Sciatic nerve (tissue), 2 donors: Measurements from ENCODE around the gene AOAH. TPM values are rescaled to one million over a fixed set of nuclear protein-coding genes. Genes with fewer than 3 reads are reported as not detected.
A peak's percentile ranks its signal among the peaks of the same experiment; 100 is the strongest.
"Not testable (repeated sequence)": the region's sequence is repeated elsewhere in the genome, so short reads cannot be mapped to it uniquely, and the experiment has no call there.

Experiments used
- ATAC-seq: fragments of 200-7000 bp; cut with Tn5 transposase; one replicate; pipeline ENCODE4 v1.9.1; 2020; ENCODE audit warnings: mild to moderate bottlenecking, moderate library complexity
- DNase-seq: peaks from one replicate; pipeline ENCODE4 v3.0.0-alpha.2; 2020; ENCODE audit warnings: low spot score
- intact Hi-C: fragments of 100-400 bp; cut with DNase I; formaldehyde crosslinking; loops from one replicate; pipeline ENCODE4 v1.14.2; 2022
- total RNA-seq: library from RNA; stranded (reverse); fragmentation: NEBNext Ultra II Directional; extraction: Animal tissue kit (Norgen Biotek cat#: 25700); gene quantifications from one replicate; pipeline ENCODE4 v1.2.1, GENCODE V29; 2021
- donor health status: DM: no; HTN: no; CAD: no.
- donor health status: DM: no; HTN: no; CAD: no.

AOAH gene
- total RNA-seq, 1 donor from 2014 or later: 20.6 TPM

DNA sequence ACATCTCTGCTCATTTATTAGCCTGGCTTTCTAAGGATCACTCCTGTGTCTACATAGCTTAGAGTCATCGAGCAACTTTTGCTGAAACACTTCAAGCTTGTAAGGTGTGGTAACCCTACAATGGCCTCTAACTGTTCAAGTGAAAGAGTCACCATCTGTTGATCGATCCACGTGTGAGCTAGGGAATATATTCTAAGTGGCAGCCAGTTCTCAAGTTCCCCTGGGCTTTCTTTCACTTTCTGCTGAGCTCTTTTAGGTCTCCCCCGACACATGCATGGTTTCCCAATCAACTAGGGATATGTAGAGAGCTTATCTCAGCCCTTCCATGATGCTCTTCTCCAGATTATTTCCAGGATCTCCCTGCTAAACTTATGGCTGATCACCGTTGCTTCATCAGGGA, 15.5 kb downstream of the AOAH start:
- intact Hi-C loops: no loop called here
- ATAC-seq: no peak
- DNase-seq: no peak

DNA sequence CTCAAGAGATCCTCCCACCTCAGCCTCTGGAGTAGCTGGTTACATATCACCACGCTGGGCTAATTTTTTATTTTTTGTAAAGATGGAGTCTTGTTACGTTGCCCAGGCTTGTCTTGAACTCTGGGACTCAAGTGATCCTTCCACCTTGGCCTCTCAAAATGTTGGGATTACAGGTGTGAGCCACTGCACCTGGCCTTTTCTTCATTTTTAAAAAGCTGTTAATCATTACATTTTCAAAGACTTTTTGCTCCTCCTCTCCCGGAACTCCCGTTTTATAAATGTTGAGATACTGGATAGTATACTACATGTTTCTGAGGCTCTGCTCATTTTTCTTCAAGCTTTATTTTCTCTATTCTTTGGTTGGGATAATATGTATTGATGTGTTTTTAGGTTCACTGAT, 16.4 kb downstream of the AOAH start:
- ATAC-seq (no peak), DNase-seq (no peak)
- intact Hi-C loops: no loop called here

DNA sequence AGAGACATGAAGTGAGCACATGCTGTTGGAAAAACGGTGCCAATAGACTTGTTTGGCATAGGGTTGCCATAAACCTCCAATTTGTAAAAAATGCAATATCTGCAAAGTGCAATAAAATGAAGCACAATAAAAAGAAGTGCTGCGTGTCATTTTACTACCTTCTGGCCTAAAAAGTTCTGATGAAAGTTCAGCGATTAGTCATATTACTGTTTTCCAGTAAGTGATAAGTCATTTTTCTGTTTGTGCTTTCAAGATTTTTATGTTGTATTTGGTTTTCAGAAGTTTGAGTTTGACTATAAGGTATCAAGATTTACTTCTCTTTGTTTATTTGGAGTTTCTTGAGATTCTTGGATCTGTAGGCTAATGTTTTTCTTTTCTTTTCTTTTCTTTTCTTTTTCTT, 16.8 kb downstream of the AOAH start:
- ATAC-seq: no peak
- intact Hi-C loops: no loop called here
- no peak for DNase-seq

DNA sequence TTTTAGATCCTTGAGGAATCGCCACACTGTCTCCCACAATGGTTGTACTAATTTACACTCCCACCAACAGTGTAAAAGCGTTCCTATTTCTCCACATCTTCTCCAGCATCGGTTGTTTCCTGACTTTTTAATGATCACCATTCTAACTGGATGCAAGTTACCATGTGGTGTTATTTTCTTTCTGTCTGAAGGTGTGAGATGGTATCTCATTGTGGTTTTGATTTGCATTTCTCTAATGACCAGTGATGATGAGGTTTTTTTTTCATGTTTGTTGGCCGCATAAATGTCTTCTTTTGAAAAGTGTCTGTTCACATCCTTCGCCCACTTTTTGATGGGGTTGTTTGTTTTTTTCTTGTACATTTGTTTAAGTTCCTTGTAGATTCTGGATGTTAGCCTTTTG, 20.4 kb downstream of the AOAH start:
- ATAC-seq, DNase-seq, intact Hi-C loops: not testable (repeated sequence)

DNA sequence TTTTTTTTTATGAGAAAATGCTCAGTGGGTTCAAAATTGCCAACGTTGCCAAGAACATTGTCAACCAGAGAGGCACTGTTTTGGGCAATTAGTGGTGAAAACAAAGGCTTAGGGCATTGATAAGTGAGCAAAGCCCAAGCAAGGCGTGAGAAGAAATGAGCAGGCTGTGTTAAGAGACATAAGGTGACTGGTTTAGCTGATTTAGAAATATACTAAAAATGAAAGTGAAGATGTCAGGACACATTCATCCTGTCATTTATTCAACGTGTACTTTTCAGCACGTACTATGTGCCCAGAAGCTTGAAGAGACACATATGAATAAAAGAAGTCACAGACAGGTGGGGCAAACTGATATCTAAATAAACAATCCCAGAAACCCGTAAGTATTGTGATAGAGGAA, 31.8 kb downstream of the AOAH start:
- intact Hi-C loops: no loop called here
- no peak for DNase-seq
- ATAC-seq: no peak

DNA sequence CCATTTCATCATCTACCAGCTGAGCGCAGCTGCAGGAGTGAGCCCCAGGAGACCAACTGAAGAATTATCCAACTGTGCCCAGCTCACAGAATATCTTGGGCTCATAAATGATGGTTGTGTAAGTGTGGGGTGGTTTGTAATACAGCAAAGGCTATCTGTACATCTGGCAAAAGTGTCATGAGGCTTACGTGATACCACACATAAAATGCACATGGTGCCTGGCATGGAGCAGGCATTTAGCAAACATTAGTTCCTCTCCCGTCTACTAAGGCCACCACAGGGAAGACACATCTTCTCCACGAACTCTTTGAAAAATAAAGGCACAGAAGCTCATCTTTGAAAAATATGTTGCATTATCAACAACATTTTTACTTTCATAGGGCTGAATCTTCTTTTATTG, 32.3 kb downstream of the AOAH start:
- DNase-seq (no peak), ATAC-seq (no peak)
- intact Hi-C loops: no loop called here

DNA sequence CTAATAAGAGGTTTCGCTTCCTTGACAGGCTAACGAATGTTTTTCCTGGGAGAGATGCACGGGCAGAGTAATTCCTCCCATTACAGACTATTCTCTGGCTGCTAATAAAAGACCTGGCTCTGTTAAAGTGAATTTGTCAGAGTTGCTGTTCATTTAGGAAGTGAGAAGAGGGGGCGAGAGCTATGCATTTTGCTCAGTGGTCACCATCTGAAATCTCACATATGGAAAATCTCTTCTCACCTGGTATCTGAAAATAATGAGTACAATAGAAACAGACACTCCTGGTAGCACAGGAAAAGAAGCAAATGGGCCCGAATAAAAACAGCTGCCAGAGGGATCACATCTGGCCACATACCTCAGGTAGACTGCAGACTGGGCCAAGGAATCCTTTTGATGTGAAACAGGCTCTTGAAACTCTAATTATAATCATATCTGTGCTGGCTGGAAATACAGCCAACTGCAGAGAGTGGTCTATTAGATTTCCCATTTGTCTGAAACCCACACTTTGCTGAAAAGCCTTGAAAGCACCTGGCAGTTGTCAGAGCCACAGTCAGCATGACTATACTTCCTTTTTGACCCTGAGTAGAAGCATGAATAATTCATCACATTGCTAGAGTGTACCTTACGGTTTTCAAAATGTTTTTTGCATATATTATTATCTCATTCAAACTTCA, 33.6 kb downstream of the AOAH start:
- intact Hi-C loops: no loop called here
- ATAC-seq (no peak), DNase-seq (no peak)

DNA sequence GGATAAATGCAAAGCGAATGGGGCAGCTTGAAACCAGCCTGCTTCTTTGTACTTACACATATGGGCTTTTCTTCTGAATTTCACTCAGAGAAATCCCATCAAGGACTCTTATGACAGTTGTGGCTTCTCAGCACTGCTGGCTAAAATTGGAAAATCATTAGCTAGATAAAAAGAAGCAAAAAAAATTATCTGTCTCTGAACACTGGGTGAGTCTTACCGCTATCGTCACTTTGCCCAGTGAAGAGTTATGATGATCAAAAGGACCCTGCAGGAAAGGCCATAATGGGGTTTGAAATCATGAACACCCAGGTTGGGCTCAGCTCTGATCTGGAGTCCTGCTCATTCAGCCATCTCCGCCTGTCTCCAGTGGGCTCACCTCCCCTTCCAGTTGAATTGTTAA, 34.3 kb downstream of the AOAH start:
- DNase-seq: no peak
- ATAC-seq: no peak
- intact Hi-C loops: no loop called here

DNA sequence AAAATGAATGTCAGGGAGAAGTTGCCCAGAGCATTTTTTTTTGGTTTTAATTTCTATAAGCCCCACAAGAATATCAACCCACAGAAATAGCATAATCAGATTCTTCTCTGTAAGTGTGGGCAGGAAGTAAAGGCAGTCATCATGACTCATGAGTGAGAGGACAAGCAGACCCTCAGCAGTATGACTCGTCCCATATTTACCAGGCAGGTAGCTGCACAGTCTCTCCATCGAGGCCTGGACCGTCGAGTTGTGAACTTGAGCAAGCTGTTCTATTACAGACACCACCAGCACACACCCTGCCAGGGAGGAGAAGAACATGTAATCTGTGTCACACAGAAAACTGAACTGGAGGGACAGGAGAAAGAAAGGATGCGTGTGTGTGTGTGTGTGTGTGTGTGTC, 37.8 kb downstream of the AOAH start:
- DNase-seq (no peak), ATAC-seq (no peak)
- intact Hi-C loops: no loop called here

DNA sequence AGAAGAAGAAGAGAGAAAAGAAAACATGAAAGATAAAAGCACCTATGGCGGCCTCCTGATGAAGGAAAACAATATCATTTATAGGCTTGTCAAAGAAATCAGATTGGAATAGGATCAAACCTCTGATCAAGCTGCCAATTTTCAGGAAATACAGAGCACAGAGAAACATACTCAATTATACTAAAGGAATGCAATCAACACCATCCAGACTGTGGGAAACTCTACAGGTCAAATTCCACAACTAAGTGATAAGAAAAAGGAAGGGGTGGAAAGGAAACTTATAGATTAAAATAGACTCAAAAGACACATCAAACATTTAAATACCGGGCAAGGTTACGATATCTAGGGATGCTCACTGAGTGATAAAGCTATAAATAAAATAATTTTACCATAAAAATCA, 39.3 kb downstream of the AOAH start:
- ATAC-seq: no peak
- intact Hi-C loops: no loop called here
- DNase-seq: no peak

DNA sequence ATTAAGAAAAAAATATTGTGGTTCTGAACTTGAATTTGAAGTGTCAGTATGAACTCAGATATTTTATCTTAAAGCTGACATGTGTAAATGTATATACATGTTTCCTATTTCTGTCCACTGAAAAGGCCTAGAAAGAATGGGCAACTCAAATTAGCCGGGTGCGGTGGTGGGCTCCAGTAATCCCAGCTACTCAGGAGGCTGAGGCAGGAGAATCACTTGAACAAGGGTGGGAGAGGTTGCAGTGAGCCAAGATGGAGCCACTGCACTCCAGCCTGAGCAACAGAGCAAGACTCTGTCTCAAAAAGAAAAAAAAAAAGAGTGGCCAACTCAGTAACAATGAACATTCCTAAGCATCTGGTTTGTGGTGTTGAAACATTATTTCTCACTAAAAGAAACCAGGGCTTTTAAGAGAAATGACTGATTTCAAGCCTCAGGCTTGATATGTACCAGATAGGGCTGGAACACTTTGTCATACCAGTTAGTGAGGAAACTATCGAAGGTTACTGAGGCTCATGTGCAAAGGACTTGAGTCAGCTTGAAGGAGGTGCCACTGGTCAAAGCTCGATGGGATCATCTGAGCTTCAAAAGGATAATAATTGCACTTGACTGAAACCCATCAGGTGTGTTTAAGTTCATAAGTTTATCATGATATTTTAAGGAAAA, 40.5 kb downstream of the AOAH start:
- intact Hi-C loops: no loop called here
- ATAC-seq (no peak), DNase-seq (no peak)

DNA sequence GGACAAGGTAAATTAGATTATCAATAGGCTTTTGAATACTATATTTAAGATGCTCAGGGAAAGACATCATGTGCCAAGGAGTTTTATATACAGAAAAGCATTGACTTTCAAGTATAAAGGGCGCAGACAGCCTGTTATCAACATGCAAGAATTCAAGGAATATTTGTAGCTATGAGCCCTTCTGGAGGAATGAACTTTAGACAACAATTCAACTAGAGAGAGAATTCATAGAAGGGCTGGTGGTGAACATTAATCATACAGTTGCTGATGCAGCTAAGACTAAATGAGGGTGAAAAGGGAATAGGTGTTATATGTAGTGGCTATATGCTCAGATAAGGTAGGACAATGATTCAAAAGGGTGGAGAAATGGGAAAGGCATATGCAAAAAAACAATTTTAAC, 41.2 kb downstream of the AOAH start:
- intact Hi-C loops: no loop called here
- no peak for DNase-seq
- ATAC-seq: no peak

DNA sequence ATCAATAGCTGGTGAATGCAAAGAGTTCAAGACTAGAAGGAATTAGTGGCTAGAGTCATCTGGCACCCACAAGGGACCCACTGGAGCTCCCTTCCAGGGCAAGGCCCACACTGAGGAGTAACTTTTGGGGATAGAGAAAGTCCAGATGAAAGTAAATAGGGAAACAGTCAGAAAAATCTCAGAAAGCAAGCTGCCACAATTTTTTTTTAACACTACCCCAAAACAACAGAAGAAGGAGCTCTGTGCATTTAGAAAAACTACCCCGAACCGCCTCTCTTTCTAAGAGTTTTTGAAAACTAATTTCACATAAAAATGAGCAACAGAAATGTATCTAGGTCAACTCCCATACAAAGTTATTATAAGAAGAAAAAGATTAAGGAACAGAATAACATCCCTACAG, 42.2 kb downstream of the AOAH start:
- no peak for DNase-seq
- no peak for ATAC-seq
- intact Hi-C loops: no loop called here

DNA sequence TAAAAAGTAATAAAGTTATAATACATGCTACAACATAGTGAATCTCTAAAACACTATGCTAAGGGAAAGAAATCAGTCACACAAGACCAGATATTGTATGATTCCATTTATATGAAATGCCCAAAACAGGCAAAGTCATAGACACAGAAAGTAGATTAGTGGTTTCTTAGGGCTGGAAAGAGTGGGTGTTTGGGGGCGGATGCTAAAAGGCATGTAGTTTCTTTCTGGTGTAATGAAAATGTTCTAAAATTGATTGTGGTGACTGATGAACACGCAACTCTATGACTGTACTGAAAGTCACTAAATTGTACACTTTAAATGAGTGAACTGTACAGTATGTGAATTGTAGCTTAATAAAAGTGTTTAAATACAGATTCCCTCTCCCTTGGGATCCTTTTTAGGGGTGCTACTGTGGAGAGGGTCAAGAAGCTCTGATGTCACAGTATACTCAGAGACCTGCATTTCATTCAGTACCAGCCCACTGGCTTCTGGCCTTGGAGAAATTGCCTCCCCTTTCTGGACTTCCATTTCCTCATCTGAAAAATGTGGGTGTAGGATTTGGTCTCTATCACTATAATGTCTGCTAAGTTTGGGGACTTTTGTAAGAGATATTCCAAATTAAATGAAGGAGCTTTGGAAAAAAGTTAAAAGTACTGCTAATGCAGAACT, 46.4 kb downstream of the AOAH start:
- intact Hi-C loops: no loop called here

DNA sequence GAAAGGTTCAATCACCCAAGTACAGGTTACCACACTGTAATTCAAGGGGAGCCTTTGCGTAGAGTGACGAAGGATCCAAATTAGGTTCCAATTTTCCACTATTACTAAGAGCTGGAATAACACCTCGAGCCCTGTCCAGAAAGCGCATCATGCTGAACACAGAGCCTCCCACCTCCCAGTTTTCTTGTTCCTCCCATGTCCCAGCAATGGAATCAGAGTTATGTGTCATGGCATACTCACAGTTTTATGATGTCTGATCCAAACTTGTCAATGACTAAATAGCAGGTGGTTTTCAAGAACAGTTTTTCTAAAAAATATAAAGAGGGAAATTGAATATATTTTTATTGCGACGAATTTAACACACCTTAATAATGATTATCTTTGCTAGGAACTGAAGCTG, 50.6 kb downstream of the AOAH start:
- ATAC-seq (no peak), DNase-seq (no peak)
- intact Hi-C loops: no loop called here

More for the DNA sequence above, 46.4 kb downstream of the AOAH start:
- DNase-seq: no peak
- ATAC-seq: no peak

DNA sequence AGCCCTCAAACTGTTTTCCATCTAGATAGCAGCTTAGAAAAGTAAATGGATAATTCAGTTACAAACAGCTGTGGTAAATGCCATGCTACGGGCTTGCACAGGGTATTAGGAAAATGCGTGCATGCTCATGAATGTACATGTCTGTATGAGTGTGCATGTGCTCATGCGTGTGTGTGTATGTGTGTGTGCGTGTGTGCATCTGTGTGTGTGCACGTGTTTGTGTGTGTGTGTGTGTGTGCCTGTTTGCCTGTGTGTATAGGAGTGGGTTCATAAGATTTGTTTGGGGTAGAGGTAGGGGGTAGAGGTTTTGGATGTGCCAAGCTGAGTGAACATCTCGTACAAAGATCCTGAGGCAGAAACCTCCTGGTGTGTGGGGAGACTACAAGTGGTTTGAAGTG, 52.9 kb downstream of the AOAH start:
- DNase-seq (no peak), ATAC-seq (no peak)
- intact Hi-C loops: no loop called here

DNA sequence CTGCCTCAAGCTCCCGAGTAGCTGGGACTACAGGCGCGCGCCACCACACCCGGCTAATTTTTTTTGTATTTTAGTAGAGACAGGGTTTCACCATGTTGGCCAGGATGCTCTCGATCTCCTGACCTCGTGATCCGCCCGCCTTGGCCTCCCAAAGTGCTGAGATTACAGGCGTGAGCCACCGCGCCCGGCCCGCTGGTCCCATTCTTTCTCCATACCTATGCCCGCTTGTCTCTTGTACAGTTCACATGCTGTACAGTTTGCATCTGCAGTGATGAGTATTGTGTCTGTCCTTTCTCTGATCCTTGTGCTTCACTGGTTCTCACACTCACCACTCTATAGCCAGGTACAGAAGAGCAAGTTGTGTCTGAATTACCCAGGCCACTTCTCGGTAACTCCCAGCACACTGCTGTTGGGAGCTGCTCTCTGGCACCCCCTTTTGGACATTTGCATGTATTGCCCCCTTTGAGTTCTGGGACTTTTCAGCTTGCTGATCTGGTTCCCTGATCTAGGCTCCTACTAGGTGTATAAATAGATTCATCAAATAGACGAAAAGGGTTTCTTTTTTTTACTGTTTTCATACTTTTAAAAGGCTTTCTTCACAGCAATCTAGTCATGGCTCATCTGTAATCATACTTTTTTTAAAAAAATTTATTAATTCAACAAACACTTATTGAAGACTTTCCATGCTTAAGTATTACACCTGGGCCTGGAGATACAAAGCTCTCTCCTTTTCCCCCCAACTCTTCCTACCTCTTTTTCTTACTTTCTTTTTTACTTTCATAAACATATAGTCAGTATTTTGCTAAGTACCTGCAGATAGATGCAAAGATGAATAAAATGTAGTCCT, 53.5 kb downstream of the AOAH start:
- intact Hi-C loops: no loop called here
- peak; percentile 68 for DNase-seq
- ATAC-seq: peak; percentile 63

DNA sequence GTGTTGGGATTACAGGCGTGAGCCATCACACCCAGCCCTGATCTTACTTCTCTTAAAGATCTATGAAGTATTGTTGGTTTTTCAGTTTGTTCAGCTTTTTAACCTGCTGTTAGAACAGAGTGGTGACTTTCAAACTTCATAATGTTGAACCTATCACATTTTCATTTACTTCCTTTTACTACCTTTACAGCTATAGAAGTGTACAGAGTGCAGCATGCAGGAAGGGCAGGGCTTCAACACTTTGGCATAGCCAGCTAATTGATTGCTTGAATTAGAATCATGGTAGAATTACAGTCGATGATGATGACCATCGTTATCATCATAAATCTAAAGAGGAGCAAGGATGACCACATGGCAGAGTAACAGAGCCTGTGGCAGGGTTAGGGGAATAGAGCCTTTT, 55.5 kb downstream of the AOAH start:
- intact Hi-C loops: no loop called here
- DNase-seq (no peak), ATAC-seq (no peak)

DNA sequence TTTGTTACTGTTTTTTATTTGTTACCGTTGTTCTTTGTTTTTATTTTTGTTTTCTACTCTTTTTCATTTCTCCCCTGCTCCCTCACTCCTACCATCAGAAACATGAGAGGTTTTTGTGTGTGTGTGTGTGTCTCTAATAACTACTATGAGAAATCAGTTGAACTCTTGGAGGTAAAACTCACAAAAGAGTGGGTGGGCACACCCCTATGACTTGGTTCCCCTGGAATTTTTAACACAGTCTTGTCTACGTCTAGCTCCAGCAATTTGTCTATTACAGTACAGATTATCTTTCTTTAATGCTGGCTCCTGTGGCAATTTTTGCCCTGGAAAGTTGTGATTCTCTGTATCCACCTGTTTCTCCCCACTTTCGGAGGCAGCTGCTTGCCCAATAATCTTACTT, 56.2 kb downstream of the AOAH start:
- ATAC-seq: no peak
- no peak for DNase-seq
- intact Hi-C loops: no loop called here
